Prostate gland (tissue), 2 donors: ENCODE results near the gene DNMT3A.

ENCODE experiments used
- POLR2A ChIP-seq: fragments of 450-650 bp; IDR thresholded peaks from one replicate; pipeline ENCODE4 v1.6.1; 2016; ENCODE audit warnings: antibody characterized with exemption, mild to moderate bottlenecking
- POLR2AphosphoS5 ChIP-seq: sonication (generic); formaldehyde crosslinking; IDR thresholded peaks from one replicate; pipeline ENCODE4 v1.6.1; 2017; ENCODE audit warnings: antibody characterized with exemption
- TF ChIP-seq, protein P1 (sequence below), 4 experiments: fragments of 200-600 bp in 2 of 4; fragments of 450-650 bp in 2 of 4; sonication (generic) in 2 of 4; IDR thresholded peaks; 1 replicate in 3 of 4; 2 replicates in 1 of 4; pipeline ENCODE4 v1.5.1; 2016 to 2019; ENCODE audit warnings: antibody characterized with exemption in 4 of 4, mild to moderate bottlenecking in 2 of 4, moderate library complexity in 2 of 4

DNA sequence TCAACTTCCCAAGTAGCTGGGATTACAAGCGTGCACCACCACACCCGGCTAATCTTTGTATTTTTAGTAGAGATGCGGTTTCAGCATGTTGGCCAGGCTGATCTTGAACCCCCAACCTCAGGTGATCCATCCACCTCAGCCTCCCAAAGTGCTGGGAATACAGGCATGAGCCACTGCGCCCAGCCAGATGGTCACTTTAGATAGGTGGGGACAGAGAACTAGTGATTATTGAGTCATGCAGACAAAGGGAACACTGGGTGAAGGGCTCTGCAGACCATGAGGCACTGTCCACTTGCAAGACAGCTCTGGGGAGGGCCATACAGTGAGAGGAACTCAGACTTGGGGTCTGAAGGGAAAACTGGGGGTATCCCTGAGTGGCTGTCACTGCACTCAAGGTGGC is 114.9 kb downstream of the DNMT3A start:
- TF ChIP-seq, protein P1, sequence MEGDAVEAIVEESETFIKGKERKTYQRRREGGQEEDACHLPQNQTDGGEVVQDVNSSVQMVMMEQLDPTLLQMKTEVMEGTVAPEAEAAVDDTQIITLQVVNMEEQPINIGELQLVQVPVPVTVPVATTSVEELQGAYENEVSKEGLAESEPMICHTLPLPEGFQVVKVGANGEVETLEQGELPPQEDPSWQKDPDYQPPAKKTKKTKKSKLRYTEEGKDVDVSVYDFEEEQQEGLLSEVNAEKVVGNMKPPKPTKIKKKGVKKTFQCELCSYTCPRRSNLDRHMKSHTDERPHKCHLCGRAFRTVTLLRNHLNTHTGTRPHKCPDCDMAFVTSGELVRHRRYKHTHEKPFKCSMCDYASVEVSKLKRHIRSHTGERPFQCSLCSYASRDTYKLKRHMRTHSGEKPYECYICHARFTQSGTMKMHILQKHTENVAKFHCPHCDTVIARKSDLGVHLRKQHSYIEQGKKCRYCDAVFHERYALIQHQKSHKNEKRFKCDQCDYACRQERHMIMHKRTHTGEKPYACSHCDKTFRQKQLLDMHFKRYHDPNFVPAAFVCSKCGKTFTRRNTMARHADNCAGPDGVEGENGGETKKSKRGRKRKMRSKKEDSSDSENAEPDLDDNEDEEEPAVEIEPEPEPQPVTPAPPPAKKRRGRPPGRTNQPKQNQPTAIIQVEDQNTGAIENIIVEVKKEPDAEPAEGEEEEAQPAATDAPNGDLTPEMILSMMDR (IDR thresholded peaks at IDR 0.05): no peak
- TF ChIP-seq POLR2A (no peak), POLR2AphosphoS5 (no peak)
